HG03095 (cell line): ENCODE data around the gene F5.
"Not testable (repeated sequence)": the region's sequence is repeated elsewhere in the genome, so short reads cannot be mapped to it uniquely, and the experiment has no call there.

Experiments used
- ATAC-seq: cut with Tn5 transposase; IDR thresholded peaks from one replicate; pipeline ENCODE4 v1.9.1; 2021; ENCODE audit warnings: moderate library complexity; ENCODE audit not compliant: unreplicated experiment

The F5 gene

GRCh38 chr1:169546087-169546995 is 39.9 kb downstream of the F5 start:
- ATAC-seq, result peak; percentile 65

- ATAC-seq, result no peak
Observed at GRCh38 chr1:169545472-169545871, 40.8 kb downstream of the F5 start.

GRCh38 chr1:169538998-169539871 is 47.0 kb downstream of the F5 start:
- no peak for ATAC-seq

- no peak for ATAC-seq
Observed at GRCh38 chr1:169534653-169535052, 51.6 kb downstream of the F5 start.

GRCh38 chr1:169533528-169534190 is 52.6 kb downstream of the F5 start:
- not testable (repeated sequence) for ATAC-seq

- ATAC-seq, result no peak
Observed at GRCh38 chr1:169530448-169530847, 55.8 kb downstream of the F5 start.

- ATAC-seq, result no peak
Observed at GRCh38 chr1:169529068-169529642, 57.1 kb downstream of the F5 start.

GRCh38 chr1:169528215-169529067 is 57.8 kb downstream of the F5 start:
- no peak for ATAC-seq

- no peak for ATAC-seq
Observed at GRCh38 chr1:169527451-169528214, 58.6 kb downstream of the F5 start.

GRCh38 chr1:169527001-169527400 is 59.3 kb downstream of the F5 start:
- ATAC-seq, result no peak

GRCh38 chr1:169526120-169526832 is 60.0 kb downstream of the F5 start:
- no peak for ATAC-seq

- no peak for ATAC-seq
Observed at GRCh38 chr1:169525391-169525790, 60.9 kb downstream of the F5 start.

- no peak for ATAC-seq
Observed at GRCh38 chr1:169523904-169524303, 62.4 kb downstream of the F5 start.

- no peak for ATAC-seq
Observed at GRCh38 chr1:169521226-169521625, 65.1 kb downstream of the F5 start.

GRCh38 chr1:169517558-169518186 is 68.6 kb downstream of the F5 start:
- no peak for ATAC-seq

GRCh38 chr1:169515641-169516040 is 70.6 kb downstream of the F5 start:
- no peak for ATAC-seq

- no peak for ATAC-seq
Observed at GRCh38 chr1:169514566-169515270, 71.6 kb downstream of the F5 start.

- ATAC-seq, result no peak
Observed at GRCh38 chr1:169513208-169513607, 73.1 kb downstream of the F5 start.
